HG03060 (cell line): ENCODE results near the gene TBC1D12.

ENCODE experiments used
- ATAC-seq: cut with Tn5 transposase; IDR thresholded peaks from one replicate; pipeline ENCODE4 v1.9.1; 2021; ENCODE audit warnings: low read depth, moderate number of reproducible peaks; ENCODE audit not compliant: unreplicated experiment

The TBC1D12 gene

GRCh38 chr10:94450782-94451181, 48.4 kb downstream of the TBC1D12 start:
- ATAC-seq, result no peak

- ATAC-seq, result no peak
Measured at GRCh38 chr10:94451883-94452519, 49.7 kb downstream of the TBC1D12 start.

- ATAC-seq, result no peak
Measured at GRCh38 chr10:94456942-94457341, 54.6 kb downstream of the TBC1D12 start.

- no peak for ATAC-seq
Measured at GRCh38 chr10:94459385-94459784, 57.0 kb downstream of the TBC1D12 start.

- ATAC-seq, result no peak
Measured at GRCh38 chr10:94461503-94461902, 59.2 kb downstream of the TBC1D12 start.

- no peak for ATAC-seq
Measured at GRCh38 chr10:94462130-94462529, 59.8 kb downstream of the TBC1D12 start.

- no peak for ATAC-seq
Measured at GRCh38 chr10:94465684-94466083, 63.3 kb downstream of the TBC1D12 start.

- no peak for ATAC-seq
Measured at GRCh38 chr10:94481410-94481809, 79.1 kb downstream of the TBC1D12 start.

- ATAC-seq, result no peak
Measured at GRCh38 chr10:94483970-94484369, 81.6 kb downstream of the TBC1D12 start.

GRCh38 chr10:94485094-94485493, 82.8 kb downstream of the TBC1D12 start:
- ATAC-seq, result no peak

GRCh38 chr10:94487575-94487974, 85.2 kb downstream of the TBC1D12 start:
- ATAC-seq, result no peak

GRCh38 chr10:94489107-94489506, 86.8 kb downstream of the TBC1D12 start:
- no peak for ATAC-seq

GRCh38 chr10:94489976-94490788, 87.8 kb downstream of the TBC1D12 start:
- ATAC-seq, result no peak

GRCh38 chr10:94490789-94491039, 88.4 kb downstream of the TBC1D12 start:
- ATAC-seq, result no peak

- ATAC-seq, result no peak
Measured at GRCh38 chr10:94493463-94493862, 91.1 kb downstream of the TBC1D12 start.

- peak; percentile 62 for ATAC-seq
Measured at GRCh38 chr10:94496010-94496409, 93.7 kb downstream of the TBC1D12 start.

GRCh38 chr10:94496646-94497045, 94.3 kb downstream of the TBC1D12 start:
- ATAC-seq, result no peak

GRCh38 chr10:94500063-94500462, 97.7 kb downstream of the TBC1D12 start:
- ATAC-seq, result no peak

GRCh38 chr10:94521276-94522250, 119.2 kb downstream of the TBC1D12 start:
- ATAC-seq, result no peak

GRCh38 chr10:94524146-94524545, 121.8 kb downstream of the TBC1D12 start:
- no peak for ATAC-seq

GRCh38 chr10:94524711-94525110, 122.4 kb downstream of the TBC1D12 start:
- no peak for ATAC-seq
